Body of pancreas (tissue), 4 donors: Measurements from ENCODE around the gene ACER1.

Experiments used
- CTCF ChIP-seq, 7 experiments: fragments of 450-650 bp in 4 of 7; fragments of 200-600 bp in 3 of 7; sonication (generic) in 3 of 7; IDR thresholded peaks; one replicate each; pipeline ENCODE4 v1.5.1; 2016 to 2019; ENCODE audit warnings: antibody characterized with exemption in 7 of 7
- POLR2A ChIP-seq, 3 donors: fragments of 450-650 bp; IDR thresholded peaks; one replicate each; pipeline ENCODE4 v1.6.1; 2016; ENCODE audit warnings: antibody characterized with exemption in 3 of 3, mild to moderate bottlenecking in 2 of 3

GRCh38 chr19:6358003-6358402 lies 24.6 kb upstream of the ACER1 start:
- no peak for TF ChIP-seq CTCF (IDR thresholded peaks at IDR 0.05)
- TF ChIP-seq POLR2A (IDR thresholded peaks at IDR 0.05), result no peak
